ENCODE data around the gene RBSN.
"Not testable (repeated sequence)": the region's sequence is repeated elsewhere in the genome, so short reads cannot be mapped to it uniquely, and the experiment has no call there.

Gene RBSN

DNA sequence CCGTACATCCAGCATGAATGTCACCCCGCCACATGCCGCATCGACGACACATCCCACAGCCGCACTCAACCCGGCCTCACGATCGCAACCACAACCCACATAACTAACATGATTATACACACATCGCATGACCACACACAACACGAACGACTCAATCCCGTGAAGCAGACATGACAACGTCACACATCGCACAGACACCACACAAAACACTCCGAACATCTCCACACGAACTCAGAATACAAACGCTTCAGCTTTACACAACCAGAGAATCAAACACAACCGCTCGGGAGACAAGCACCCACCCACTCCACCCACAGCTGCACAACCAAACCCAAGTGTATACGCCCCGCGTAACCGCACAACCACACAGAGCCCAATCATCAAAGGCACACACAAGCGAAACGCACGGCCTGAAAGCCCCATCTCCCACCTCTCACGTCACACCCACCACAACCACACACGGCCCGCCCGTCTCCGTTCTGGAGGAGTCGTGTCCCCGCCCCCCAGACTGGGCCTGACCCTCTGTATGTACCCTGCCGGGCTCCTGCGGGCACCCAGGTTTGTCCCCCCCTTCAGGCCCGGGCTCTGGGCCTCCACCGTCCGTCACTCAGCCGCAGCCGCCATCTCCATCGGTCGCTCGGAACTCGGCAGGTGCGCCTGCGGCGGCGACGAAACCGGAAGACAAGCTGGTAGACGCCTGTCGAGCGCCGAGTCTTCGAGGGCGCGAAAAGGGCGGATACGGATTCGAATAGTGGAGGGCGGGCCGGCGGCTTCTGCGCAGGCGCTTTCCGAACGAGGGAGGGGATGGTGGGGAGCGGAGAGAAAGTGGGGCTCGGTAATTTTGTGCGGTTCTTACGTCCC, at the start of gene RBSN:
Gene RBSN (minus strand): TSS at position 646 of the 861 bp plus-strand sequence. CDS start 3,028 bp downstream, outside the sequence.
- in situ Hi-C loops (cut with HindIII; ENCODE audit: low sequenced_read_pairs), result no loop called here

DNA sequence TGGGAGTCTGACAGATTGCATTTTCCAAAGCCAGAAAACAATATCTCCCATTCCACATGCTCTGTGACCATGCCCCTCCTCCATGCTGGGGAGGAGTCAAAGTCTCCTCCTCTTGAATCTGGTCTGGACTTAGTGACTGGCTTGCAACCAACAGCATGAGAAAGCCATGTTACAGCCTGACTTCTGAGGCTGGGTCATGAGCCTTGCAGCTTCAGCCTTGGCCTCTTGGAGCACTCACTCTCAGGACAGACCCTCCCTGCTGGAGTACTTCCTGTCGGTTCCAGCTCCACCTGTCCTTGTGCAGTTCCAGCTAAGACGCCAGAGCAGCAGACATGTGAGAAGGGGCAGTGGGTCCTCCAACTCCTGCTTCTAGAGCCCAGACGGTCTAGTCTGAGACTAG, 49.7 kb upstream of the RBSN start:
- in situ Hi-C loops (cut with HindIII; ENCODE audit: low sequenced_read_pairs), result no loop called here

DNA sequence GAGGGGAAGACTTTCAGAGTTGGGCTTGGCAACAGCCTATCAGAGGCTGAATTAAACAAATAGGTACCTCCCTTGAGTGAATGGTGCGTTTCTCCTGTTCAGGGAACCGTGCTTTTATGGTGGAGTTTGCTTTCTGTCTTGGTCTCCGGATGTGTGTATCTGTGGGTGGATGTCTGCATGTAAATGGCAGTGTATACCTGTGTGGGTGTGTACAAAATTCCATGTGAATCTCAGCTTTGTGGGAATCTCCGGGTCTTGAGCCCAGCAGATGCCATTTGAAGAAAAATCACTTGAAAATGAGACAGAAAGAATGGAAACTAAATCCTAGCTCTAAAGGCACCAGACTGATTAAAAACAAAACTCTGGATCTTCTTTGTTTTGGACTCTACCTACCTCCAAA, 37.9 kb upstream of the RBSN start:
- in situ Hi-C loops (cut with HindIII; ENCODE audit: low sequenced_read_pairs), result not testable (repeated sequence)

DNA sequence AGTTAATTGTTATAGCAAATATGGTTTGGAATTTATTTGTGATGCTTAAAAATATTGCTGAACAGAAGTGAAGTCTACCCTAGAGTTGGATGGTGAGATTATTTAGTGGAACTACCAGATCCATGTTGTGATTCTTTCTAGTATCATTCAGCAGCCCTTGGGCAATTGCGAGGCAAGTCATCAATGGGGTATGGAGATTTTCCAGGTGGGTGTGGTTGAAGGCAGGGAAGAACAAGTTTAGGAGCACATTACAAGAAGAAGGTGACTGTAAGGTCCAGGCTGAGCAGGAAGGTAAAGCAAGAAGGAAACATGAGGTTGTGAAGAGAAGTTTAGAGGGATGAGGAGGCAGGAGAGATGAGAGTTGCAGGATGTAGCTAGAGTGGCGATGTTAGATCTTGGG, 36.0 kb upstream of the RBSN start:
- in situ Hi-C loops (cut with HindIII; ENCODE audit: low sequenced_read_pairs), result not testable (repeated sequence)

DNA sequence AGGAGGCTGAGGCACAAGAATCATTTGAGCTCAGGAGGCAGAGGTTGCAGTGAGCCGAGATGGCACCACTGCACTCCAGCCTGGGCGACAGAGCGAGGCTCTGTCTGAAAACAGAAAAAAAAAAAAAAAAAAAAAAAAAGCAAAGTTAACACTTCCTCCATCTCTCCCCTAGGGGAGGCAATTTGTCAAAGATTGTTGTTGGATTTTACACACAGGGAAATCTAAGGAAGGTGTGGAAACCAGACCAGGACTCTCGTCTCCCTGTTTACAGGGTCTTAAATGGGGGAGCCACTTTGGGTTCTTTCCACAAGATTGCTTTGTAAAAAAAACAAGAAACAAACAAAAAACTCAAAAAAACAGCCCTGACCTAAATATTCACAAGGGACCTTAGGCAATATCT, 29.5 kb upstream of the RBSN start:
- in situ Hi-C loops (cut with HindIII; ENCODE audit: low sequenced_read_pairs), result not testable (repeated sequence)

DNA sequence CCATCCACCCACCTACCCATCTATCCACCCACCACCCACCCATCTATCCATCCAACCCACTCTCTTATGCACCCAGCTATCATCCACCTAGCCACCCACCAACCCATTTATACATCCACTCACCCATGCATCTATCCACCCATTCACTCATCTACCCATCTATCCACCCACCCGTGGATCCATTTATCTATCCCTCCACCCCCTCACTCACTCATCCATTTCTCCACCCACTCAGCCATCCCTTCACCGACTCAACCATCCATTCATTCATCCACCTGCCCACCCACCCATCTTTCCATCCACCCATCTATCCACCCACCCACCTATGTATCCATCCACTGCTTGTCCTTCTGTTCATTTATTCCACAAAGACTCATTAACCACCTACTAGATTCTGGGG, 28.0 kb upstream of the RBSN start:
- in situ Hi-C loops (cut with HindIII; ENCODE audit: low sequenced_read_pairs), result not testable (repeated sequence)

DNA sequence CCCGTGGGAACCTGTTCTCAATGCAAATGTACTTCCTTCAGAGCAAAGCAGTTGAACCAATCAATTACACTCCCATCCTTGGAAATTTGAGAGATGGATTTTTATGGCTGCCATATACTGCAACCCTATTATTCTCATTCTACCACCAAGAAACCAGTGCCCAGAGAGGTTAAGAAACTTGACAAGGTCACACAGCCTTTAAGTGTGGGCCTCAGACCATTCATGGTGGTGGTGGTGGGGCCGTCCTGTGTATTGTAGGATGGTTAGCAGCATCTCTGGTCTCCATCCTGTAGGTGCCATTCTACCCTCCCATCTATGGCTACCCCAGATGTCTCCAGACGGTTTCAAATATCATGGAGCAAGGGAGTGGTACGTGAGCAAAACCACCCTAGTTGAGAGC, 23.4 kb upstream of the RBSN start:
- in situ Hi-C loops (cut with HindIII; ENCODE audit: low sequenced_read_pairs), result no loop called here

DNA sequence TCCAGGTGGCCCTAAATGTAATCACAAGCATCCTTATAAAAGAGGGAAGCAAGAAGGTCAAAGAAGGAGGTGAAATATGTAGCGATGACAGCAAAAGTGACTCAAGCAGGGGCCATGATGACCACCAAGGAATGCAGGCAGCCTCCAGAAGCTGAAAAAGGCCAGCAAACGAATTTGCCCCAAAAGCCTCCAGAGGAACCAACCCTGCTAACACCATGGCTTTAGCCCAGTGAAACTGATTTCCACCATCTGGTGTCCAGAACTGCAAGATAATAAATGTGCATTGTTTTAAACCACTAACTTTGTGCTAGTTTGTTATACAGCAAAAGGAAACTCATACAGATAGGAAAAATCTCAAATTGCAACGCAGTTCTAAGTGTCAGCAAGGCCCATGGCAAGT, 23.0 kb upstream of the RBSN start:
- in situ Hi-C loops (cut with HindIII; ENCODE audit: low sequenced_read_pairs), result no loop called here

DNA sequence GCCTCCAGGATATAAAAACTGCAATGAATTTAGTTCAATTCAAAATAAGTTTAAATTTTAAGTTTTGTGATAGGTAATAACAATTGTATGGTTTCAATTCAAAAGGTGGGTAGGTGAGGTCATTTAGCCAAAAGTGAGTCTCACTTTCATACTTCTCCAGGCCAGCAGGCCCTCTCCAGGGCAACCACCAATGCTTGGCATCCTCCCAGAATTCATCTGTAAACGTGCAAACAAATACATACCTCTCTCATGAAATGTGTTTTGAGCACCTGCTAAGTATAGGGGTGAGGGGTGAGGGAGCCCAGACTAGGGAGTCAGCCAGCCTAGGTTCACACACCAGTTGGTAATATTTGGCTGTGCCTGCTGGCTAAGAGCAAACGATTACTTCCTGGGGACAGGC, 22.0 kb upstream of the RBSN start:
- in situ Hi-C loops (cut with HindIII; ENCODE audit: low sequenced_read_pairs), result no loop called here

DNA sequence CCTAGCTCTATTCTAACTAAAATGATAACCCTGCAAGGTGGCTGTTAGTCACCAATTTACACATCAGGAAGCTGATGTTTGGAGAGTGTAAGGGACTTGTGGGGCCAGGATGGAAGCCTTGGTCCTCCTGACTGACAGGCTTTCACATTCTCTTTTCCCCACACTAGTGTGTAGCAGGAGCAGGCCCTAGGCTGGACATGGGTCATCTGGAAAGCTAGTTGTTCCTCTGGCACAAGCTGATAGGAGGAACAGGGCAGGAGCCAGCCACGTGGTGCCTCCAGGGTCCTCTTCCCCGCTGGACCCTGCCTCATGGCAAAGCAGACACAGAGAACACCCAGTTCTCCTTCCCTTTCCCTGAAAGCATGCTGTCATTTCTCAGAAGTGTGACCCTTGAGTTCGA, 18.1 kb upstream of the RBSN start:
- in situ Hi-C loops (cut with HindIII; ENCODE audit: low sequenced_read_pairs), result no loop called here

DNA sequence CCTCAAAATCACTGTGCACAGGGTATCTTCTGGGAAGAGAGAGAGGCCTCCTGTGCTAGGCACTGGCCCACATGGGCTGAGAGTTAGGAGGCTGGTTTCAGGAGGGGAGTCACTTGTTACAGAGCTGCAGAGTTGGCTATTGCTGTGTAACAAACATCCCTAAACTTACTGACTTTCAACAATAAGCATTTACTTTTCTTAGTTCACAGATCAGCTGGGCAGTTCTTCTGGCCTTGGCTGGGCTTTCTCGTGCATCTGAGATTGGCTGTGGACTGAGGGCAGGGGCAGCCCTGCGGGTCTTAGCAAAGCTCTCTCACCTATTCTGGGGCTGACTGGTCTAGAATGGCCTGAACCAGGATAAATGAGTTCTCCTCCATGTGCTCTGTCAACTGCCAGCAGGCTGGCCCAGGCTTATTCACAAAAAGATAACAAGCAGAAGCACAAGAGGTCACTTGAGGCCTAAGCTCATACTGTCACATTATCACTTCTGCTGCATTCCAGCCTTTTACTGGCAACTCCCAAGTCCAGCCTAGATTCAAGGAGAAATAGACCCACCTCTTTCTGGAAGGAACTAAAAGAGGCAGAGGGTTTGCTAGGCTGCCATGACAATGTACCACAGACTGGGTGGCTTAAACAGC, 17.2 kb upstream of the RBSN start:
- in situ Hi-C loops (cut with HindIII; ENCODE audit: low sequenced_read_pairs), result no loop called here

DNA sequence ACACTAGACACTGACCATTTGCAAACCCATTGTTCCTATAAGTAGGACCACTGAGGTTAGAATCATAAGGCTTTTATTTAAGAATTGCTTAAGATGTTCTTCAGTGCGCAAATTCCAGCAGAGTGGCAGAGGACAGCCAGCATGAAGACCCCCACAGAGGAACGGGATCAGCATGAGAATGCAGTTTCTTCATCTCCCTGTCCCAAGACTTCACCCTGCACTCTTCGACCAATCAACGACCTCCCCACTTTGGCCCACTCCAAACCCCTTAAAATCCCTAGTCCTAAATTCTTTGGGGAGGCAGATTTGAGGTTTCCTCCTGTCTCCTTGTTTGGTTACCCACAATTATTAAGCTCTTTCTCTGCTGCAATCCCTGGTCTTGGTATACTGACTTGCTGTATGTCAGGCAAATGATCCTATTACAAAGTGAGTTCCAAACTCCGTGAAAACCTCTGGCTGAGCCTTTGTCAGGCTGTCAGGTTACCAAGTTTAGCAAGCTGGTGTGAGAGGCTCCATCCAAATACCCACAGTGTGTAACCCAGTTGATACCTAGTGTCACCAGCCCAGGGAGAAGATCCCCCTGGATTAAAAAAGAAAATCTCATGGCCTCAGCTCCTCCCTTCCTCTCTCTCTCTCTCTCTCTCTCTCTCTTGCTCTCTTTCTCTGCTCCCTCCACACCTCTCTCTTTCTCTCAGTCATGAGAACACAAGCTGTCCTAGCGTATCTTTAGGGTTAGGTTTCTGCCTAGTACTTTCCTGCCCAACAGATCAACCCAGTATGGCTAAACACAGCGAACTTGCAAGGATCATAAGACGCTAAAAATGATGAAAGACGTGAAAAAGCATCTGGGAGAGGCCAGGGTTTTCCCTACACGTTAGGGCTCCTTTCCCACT, 15.8 kb upstream of the RBSN start:
- in situ Hi-C loops (cut with HindIII; ENCODE audit: low sequenced_read_pairs), result no loop called here

DNA sequence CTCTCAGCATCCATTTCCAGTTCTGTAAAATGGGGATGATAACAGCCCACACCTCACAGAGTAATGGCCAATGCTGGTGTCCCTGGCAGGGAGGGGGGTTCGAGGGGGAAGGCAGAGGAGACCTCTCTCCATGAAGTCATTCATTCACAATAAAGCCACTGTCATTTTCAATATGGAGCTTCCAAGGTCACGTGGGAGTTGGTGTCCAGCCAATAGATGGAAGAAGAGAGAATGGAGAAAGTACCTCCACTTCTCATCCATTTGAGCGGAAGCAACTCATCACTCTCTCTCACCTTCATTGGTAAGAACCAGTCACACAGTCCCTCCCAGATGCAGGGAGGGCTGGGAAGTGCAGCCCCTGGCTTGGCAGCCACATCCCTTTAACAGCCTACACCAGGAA, 14.9 kb upstream of the RBSN start:
- in situ Hi-C loops (cut with HindIII; ENCODE audit: low sequenced_read_pairs), result no loop called here

DNA sequence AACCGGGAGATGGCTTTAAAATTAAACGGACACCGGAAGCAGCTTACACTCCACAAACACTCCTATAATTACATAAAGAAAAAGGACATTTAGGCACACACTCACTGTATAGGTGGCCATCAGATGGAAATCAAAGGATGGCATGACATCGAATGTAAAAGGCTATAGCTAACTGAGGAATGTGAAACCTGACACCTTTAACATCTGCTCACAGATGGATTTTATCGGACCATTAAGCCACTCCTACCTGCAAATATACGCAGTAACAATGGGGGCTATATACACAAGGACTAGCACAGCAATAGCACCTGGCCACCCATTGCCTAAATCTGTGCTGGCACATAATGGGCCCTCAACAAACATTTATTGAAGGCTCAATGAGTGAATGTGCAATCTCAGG, 14.5 kb upstream of the RBSN start:
- in situ Hi-C loops (cut with HindIII; ENCODE audit: low sequenced_read_pairs), result no loop called here

DNA sequence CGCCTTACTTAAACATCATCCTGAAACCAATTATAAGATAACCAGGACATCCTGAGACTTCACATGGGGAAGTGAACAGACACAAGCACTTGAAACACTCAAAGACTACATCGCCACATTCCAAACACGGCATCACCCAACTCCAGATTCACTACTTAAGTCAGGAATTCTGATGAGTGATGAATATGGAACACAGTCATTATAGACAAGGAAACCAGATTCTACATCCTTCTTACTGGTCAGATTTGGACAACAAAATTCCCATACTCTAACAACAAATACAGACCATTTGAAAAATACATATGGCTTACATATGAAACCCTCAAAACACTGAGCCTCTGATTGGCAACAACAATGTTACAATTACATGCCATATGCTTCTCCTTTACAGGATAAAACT, 13.1 kb upstream of the RBSN start:
- in situ Hi-C loops (cut with HindIII; ENCODE audit: low sequenced_read_pairs), result no loop called here

DNA sequence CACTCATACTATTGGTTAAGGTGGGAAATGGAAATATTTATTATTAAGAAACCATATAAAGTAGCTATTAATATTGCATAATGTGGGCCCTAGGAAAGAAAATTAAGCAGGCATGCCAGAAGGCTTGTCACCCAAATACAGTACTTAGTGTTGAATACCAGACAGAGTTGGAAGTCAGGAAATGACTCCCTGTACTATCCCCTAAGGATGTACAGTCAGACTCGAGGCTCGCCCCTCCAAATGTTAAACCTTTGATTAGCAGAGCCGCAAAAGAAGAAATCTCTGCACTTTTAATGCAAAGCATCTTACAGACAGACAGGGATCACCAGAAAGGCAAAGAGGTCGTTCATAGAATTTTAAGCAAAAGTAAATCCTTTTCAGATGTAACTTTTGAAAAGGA, 11.3 kb upstream of the RBSN start:
- in situ Hi-C loops (cut with HindIII; ENCODE audit: low sequenced_read_pairs), result no loop called here

DNA sequence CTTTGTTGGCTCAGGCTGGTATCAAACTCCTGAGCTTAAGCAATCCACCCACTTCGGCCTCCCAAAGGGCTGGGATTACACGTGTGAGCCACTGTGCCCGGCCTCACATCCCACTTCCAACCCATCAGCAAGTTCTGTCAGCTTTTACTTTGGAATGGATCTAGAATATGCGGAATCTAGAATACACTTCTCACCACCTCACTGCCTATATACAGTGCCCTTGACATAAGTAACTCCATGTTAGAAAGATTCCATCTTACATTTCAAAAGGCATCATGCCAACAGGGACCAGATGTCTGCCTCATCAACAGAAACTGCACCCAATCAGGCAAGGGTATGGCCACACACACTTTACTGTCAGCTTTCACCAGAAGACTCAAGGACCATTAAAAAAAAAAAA, 9.9 kb upstream of the RBSN start:
- in situ Hi-C loops (cut with HindIII; ENCODE audit: low sequenced_read_pairs), result no loop called here

DNA sequence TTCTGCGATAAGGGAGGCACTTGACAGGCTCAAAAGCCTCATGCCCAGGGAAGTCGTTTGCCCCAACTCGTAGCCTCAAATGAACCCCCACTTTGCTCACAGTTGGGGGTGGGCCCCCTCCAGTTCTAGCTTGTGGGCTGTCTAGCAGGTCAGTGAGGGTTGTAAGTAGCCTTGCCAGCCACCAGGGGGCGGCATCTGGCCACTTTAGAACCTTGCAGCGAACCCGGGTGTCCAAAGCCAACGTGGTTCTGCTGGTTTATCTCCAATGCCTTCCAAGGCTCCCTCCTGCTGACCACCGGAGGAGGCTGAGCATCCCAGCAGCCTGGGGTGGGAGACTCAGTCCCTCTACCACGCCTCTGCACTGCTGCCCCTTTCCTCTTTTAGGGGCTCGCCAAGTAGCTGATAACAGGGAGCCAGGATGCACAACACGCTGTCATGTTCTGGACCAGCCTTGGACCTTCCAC, 9.2 kb upstream of the RBSN start:
- in situ Hi-C loops (cut with HindIII; ENCODE audit: low sequenced_read_pairs), result no loop called here

DNA sequence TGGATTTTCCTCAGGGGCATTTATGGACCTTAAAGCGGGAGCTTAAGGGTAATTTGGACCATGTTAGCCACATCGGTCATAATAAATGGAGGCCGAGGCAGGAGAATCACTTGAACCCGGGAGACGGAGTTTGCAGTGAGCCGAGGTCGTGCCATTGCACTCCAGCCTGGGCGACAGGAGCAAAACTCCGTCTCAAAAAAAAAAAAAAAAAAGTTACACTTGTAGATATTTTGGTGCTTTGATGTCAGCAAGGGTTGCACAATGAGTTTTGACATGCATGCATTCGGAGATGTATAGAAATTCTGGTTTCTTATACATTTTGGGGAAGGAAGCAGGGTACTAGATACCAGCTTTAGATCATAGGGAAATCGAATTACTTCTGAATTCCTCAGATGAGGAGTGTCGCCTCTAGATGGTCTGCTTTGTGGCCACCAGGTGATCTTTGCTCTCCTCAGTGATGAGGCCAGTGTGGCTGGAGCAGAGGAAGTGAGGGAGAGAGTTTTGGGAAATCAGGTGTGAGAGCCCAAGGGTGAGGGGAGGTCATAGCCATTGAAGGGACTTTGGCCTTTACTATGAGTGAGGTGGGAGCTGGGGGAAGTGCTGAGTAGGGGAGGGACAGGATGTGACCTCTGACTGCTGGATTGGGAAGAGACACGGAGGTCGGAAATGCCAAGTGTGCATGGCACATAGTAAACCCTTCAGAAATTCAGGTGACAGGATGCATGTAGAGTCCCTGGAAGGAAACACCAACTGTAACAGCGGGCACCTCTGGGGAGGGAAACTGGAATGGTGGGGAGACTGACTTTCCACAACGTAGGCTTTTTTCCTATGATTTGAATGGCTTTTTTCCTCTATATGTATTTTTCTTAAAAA, 8.4 kb upstream of the RBSN start:
- in situ Hi-C loops (cut with HindIII; ENCODE audit: low sequenced_read_pairs), result no loop called here

DNA sequence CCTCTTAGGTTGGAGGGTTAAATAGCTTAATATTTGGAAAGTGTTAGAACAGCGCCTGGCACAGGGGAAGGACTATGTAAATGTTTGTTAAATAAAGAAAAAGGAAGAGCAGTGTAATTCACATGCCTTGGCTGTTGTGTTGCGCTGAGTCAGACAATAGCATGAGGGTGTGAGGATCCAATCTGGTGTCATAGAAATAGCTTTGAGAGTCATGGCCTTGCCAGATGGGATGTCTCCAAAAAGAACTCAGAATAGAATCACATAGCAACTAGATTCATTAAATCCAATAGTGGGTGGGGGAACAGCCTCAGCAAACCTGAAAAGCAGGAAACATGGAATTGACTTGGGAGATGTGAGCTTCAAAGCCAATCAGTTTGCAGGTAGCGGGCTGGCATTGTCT, 3.9 kb upstream of the RBSN start:
- in situ Hi-C loops (cut with HindIII; ENCODE audit: low sequenced_read_pairs), result no loop called here
